MCF 10A (cell line): ENCODE data around the gene LRRC53. TPM values are rescaled to one million over a fixed set of nuclear protein-coding genes. Genes with fewer than 3 reads are reported as not detected.

Experiments used
- BruUV-seq: library from RNA; stranded (reverse); fragments of 400-500 nt; replicated peaks from 2 replicates; lab custom pipeline; 2021; lab: Mats Ljungman, UMichigan
- CTCF ChIA-PET: fragments of 300-600 bp; sonication (Branson Sonifier 250); formaldehyde crosslinking; extraction: SDS; loops from one replicate; lab custom pipeline; 2021; ENCODE audit warnings: antibody characterized with exemption, inconsistent platforms; lab: Yijun Ruan, JAX
- POLR2A ChIA-PET: fragments of 300-600, 350-650 bp; sonication (Branson Sonifier 250); formaldehyde crosslinking; extraction: SDS; loops from one replicate; lab custom pipeline; 2020; ENCODE audit warnings: antibody characterized with exemption, inconsistent platforms; lab: Yijun Ruan, JAX
- DNase-seq: peaks from one replicate; pipeline ENCODE4 v3.0.0-alpha.2; 2018; ENCODE audit not compliant: unreplicated experiment
- H3K27ac Mint-ChIP-seq: one replicate; pipeline ENCODE4 v1.8.0; 2022; ENCODE audit warnings: mild to moderate bottlenecking, low read depth, mixed read lengths; ENCODE audit not compliant: unreplicated experiment
- H3K27me3 Mint-ChIP-seq: one replicate; pipeline ENCODE4 v1.8.0; 2022; ENCODE audit warnings: mixed read lengths; ENCODE audit not compliant: insufficient read depth, unreplicated experiment
- H3K36me3 Mint-ChIP-seq: one replicate; pipeline ENCODE4 v1.8.0; 2022; ENCODE audit warnings: mild to moderate bottlenecking, moderate library complexity, mixed read lengths; ENCODE audit not compliant: insufficient read depth, unreplicated experiment
- H3K4me1 Mint-ChIP-seq: one replicate; pipeline ENCODE4 v1.8.0; 2022; ENCODE audit warnings: mixed read lengths; ENCODE audit not compliant: insufficient read depth, unreplicated experiment
- H3K4me3 Mint-ChIP-seq: one replicate; pipeline ENCODE4 v1.8.0; 2022; ENCODE audit warnings: mild to moderate bottlenecking, moderate library complexity, mixed read lengths; ENCODE audit not compliant: unreplicated experiment
- H3K9me3 Mint-ChIP-seq: one replicate; pipeline ENCODE4 v1.8.0; 2022; ENCODE audit warnings: mixed read lengths; ENCODE audit not compliant: unreplicated experiment
- intact Hi-C: fragments of 100-400 bp; cut with micrococcal nuclease; formaldehyde crosslinking; loops from 2 replicates; pipeline ENCODE4 v1.14.1; 2022
- total RNA-seq: library from RNA; stranded (reverse); gene quantifications from 2 replicates; pipeline ENCODE4 v1.2.3, GENCODE V29; 2022
- TF ChIP-seq, protein P1 (sequence below): fragments of 200-600 bp; IDR thresholded peaks from one replicate; pipeline ENCODE4 v1.8.0; 2022; ENCODE audit warnings: antibody characterized with exemption, mild to moderate bottlenecking; ENCODE audit not compliant: unreplicated experiment

The LRRC53 gene
- total RNA-seq, 1 experiment from 2014 or later, result not detected

DNA sequence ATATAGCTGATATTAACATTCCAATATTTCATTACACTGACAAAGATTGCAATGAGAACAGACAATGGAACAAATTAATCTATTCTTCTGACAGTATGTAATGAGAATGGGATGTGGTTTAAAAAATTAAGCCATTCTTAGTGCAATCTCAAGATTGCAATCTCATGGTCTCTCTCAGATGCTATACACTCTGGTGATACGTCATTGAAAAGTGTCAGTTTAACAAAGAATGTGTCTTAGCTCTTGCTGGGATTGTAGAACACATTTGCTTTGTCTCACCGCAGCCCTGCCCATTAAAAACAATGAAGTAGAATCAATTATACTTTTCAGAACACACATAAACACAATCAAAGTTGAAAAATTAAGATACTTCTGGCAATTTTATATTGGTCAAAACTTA lies 55.2 kb downstream of the LRRC53 start:
- no TSS peak for BruUV-seq
- Mint-ChIP-seq H3K27me3 (no peaks in the 10 kb centered on the region), H3K27ac (no peak overlapping the region), H3K9me3 (no peaks in the 10 kb centered on the region), H3K4me1 (no peaks in the 10 kb centered on the region), H3K4me3 (no peak overlapping the region), H3K36me3 (no peaks in the 10 kb centered on the region)
- no peak for DNase-seq
- TF ChIP-seq, protein P1, sequence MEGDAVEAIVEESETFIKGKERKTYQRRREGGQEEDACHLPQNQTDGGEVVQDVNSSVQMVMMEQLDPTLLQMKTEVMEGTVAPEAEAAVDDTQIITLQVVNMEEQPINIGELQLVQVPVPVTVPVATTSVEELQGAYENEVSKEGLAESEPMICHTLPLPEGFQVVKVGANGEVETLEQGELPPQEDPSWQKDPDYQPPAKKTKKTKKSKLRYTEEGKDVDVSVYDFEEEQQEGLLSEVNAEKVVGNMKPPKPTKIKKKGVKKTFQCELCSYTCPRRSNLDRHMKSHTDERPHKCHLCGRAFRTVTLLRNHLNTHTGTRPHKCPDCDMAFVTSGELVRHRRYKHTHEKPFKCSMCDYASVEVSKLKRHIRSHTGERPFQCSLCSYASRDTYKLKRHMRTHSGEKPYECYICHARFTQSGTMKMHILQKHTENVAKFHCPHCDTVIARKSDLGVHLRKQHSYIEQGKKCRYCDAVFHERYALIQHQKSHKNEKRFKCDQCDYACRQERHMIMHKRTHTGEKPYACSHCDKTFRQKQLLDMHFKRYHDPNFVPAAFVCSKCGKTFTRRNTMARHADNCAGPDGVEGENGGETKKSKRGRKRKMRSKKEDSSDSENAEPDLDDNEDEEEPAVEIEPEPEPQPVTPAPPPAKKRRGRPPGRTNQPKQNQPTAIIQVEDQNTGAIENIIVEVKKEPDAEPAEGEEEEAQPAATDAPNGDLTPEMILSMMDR, result no peak
- intact Hi-C loops, result no loop called here
- CTCF ChIA-PET, result no interaction called here
- POLR2A ChIA-PET, result no interaction called here

DNA sequence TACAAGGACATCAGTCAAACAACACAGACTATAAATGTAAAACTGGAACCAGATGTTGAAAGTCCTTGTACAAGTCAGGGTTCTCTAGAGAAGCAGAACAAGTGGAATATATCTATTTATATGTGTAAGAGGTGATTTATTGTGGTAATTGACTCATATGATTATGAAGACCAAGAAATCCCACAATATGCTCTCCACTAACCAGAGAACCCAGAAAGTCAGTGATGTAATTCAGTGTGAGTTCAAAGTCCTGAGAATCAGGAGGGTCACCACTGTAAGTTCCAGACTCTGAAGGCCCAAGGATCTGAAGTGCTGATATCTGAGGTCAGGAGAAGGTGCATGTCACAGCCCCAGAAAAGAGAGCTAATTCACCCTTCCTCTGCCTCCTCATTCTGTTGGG lies 57.0 kb downstream of the LRRC53 start:
- no peak overlapping the region for H3K27ac Mint-ChIP-seq
- TF ChIP-seq, protein P1, result no peak
- POLR2A ChIA-PET, result interaction anchor here (0.6 kb wide), 1 partner anchor 18 kb away, joined by 4 read pairs; no protein-coding TSS in a partner anchor

DNA sequence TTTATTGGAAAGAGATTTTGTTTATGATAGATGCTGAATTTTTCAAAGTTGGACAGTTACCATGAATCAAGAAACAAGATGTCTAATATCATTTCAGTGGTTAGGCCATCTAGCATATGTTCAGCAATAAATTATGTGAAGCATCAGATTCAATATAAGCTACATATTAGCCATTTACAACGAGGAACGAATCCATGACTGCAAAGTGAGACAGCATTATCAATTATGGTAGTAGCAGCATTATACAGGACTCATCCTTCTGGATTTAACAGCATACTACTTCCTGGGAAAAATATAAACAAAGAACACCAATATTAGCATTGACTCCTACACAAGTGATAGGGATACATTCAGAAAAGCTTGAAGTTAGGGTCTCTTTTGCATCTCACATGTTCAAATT lies 59.1 kb downstream of the LRRC53 start:
- no TSS peak for BruUV-seq
- intact Hi-C loops, result no loop called here
- Mint-ChIP-seq H3K4me3 (no peak overlapping the region), H3K4me1 (no peaks in the 10 kb centered on the region), H3K27ac (no peak overlapping the region), H3K9me3 (no peaks in the 10 kb centered on the region), H3K36me3 (no peaks in the 10 kb centered on the region), H3K27me3 (no peaks in the 10 kb centered on the region)
- ChIA-PET CTCF (no interaction called here), POLR2A (no interaction called here)
- TF ChIP-seq, protein P1, result no peak
- DNase-seq, result no peak

More for the DNA sequence above, 57.0 kb downstream of the LRRC53 start:
- CTCF ChIA-PET, result no interaction called here
- DNase-seq, result no peak
- Mint-ChIP-seq H3K9me3 (no peaks in the 10 kb centered on the region), H3K27me3 (no peaks in the 10 kb centered on the region), H3K36me3 (no peaks in the 10 kb centered on the region), H3K4me1 (no peaks in the 10 kb centered on the region), H3K4me3 (no peak overlapping the region)
- BruUV-seq, result no TSS peak
- intact Hi-C loops, result no loop called here

DNA sequence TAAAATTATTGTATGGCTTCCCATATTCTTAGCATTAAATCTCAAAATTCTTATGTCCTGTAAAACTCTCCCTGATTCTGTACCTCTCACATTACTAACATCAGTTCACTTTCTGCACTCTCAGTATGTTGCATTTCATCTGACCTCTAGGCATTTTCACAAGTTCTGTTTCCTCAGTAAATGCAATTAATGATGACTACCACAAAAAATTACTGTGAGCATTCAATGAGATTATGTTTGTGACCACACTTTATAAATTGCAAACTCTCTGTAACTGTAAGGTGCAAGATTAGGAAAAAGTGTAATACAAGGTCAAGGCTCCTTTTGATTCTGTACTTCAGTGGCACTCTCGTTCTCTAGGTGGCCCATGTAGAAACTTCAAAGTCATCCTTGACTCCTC lies 60.4 kb downstream of the LRRC53 start:
- H3K9me3 Mint-ChIP-seq, result no peaks in the 10 kb centered on the region
- CTCF ChIA-PET, result no interaction called here
- POLR2A ChIA-PET, result interaction anchor here (0.6 kb wide), 1 partner anchor 156 kb away, joined by 3 read pairs; no protein-coding TSS in a partner anchor
- H3K27me3 Mint-ChIP-seq, result no peaks in the 10 kb centered on the region
- DNase-seq, result no peak
- intact Hi-C loops, result no loop called here
- no peak overlapping the region for H3K27ac Mint-ChIP-seq
- H3K4me3 Mint-ChIP-seq, result no peak overlapping the region
- no peaks in the 10 kb centered on the region for H3K36me3 Mint-ChIP-seq
- BruUV-seq, result no TSS peak
- TF ChIP-seq, protein P1, result no peak
- no peaks in the 10 kb centered on the region for H3K4me1 Mint-ChIP-seq
